ENCODE results near the gene PHB1.

The PHB1 gene

GRCh38 chr17:49414622-49415350, at the start of gene PHB1:
TSS of gene PHB1 (minus strand) at chr17:49414882. CDS start at chr17:49413264, 1,618 bp downstream.
- no peaks in the 10 kb centered on the region for H3K9me3 ChIP-seq (ENCODE audit: control insufficient read depth in 2 of 2, low read length in 2 of 2)
- peak within 1 kb of the TSS; percentile 49 to 68 for H3K27ac ChIP-seq (ENCODE audit: low read depth in 2 of 2, low read length in 2 of 2)
- peak within 1 kb of the TSS; percentile 98 to 100 for H3K4me3 ChIP-seq (ENCODE audit: low read length in 2 of 2)
- peak within 1 kb of the TSS; percentile 91 to 93 for H3K9ac ChIP-seq (ENCODE audit: low read depth in 1 of 2, low read length in 2 of 2)
- H3K36me3 ChIP-seq (ENCODE audit: control insufficient read depth in 2 of 2, insufficient read depth in 2 of 2, low read length in 2 of 2) = peaks cover 27 to 32% of the 10 kb centered on the region in 2 donors
- peaks cover 13 to 18% of the 10 kb centered on the region in 2 donors for H3K4me1 ChIP-seq (ENCODE audit: control insufficient read depth in 2 of 2, insufficient read depth in 2 of 2, low read length in 2 of 2)
- no peaks in the 10 kb centered on the region for H3K27me3 ChIP-seq (ENCODE audit: control insufficient read depth in 2 of 2, insufficient read depth in 2 of 2, low read length in 2 of 2)

DNA sequence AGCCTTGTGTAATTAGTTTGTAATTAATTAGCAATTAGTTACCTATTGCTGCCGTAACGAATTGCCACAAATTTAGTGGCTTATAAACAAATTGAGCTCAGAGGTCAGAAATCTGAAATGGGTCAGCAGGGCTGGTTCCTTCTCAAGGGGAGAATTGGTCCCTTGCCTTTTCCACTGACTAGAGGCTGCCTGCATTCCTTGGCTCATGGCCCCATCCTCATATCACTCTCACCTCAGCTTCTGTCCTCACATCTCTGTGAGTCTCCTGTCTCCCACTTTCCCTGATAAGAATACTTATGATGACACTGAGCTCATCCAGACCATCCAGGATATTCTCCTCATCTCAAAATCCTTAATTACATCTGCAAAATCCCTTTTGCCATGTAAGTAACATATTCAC, 49.4 kb upstream of the PHB1 start:
- no peaks in the 10 kb centered on the region for H3K36me3 ChIP-seq (ENCODE audit: control insufficient read depth in 2 of 2, insufficient read depth in 2 of 2, low read length in 2 of 2)
- no peaks in the 10 kb centered on the region for H3K4me1 ChIP-seq (ENCODE audit: control insufficient read depth in 2 of 2, insufficient read depth in 2 of 2, low read length in 2 of 2)
- peaks cover 5 to 20% of the 10 kb centered on the region in 2 donors for H3K27me3 ChIP-seq (ENCODE audit: control insufficient read depth in 2 of 2, insufficient read depth in 2 of 2, low read length in 2 of 2)
- no peak overlapping the region for H3K9ac ChIP-seq (ENCODE audit: low read depth in 1 of 2, low read length in 2 of 2)
- H3K4me3 ChIP-seq (ENCODE audit: low read length in 2 of 2) = no peak overlapping the region
- no peak overlapping the region for H3K27ac ChIP-seq (ENCODE audit: low read depth in 2 of 2, low read length in 2 of 2)
- no peaks in the 10 kb centered on the region for H3K9me3 ChIP-seq (ENCODE audit: control insufficient read depth in 2 of 2, low read length in 2 of 2)

- H3K9me3 ChIP-seq (ENCODE audit: control insufficient read depth in 2 of 2, low read length in 2 of 2) = no peaks in the 10 kb centered on the region
- no peaks in the 10 kb centered on the region for H3K4me1 ChIP-seq (ENCODE audit: control insufficient read depth in 2 of 2, insufficient read depth in 2 of 2, low read length in 2 of 2)
- no peak overlapping the region for H3K4me3 ChIP-seq (ENCODE audit: low read length in 2 of 2)
- H3K27ac ChIP-seq (ENCODE audit: low read depth in 2 of 2, low read length in 2 of 2) = no peak overlapping the region
- peaks cover 16 to 29% of the 10 kb centered on the region in 2 donors for H3K27me3 ChIP-seq (ENCODE audit: control insufficient read depth in 2 of 2, insufficient read depth in 2 of 2, low read length in 2 of 2)
- no peaks in the 10 kb centered on the region for H3K36me3 ChIP-seq (ENCODE audit: control insufficient read depth in 2 of 2, insufficient read depth in 2 of 2, low read length in 2 of 2)
- no peak overlapping the region for H3K9ac ChIP-seq (ENCODE audit: low read depth in 1 of 2, low read length in 2 of 2)
Observed at GRCh38 chr17:49461580-49461979, 46.9 kb upstream of the PHB1 start.

GRCh38 chr17:49460401-49460800, 45.7 kb upstream of the PHB1 start:
- no peak overlapping the region for H3K4me3 ChIP-seq (ENCODE audit: low read length in 2 of 2)
- peaks cover 16 to 34% of the 10 kb centered on the region in 2 donors for H3K27me3 ChIP-seq (ENCODE audit: control insufficient read depth in 2 of 2, insufficient read depth in 2 of 2, low read length in 2 of 2)

GRCh38 chr17:49459401-49459984, 44.8 kb upstream of the PHB1 start:
- Histone ChIP-seq H3K27ac (ENCODE audit: low read depth in 2 of 2, low read length in 2 of 2) (no peak overlapping the region), H3K4me3 (ENCODE audit: low read length in 2 of 2) (no peak overlapping the region), H3K36me3 (ENCODE audit: control insufficient read depth in 2 of 2, insufficient read depth in 2 of 2, low read length in 2 of 2) (no peaks in the 10 kb centered on the region)

More at GRCh38 chr17:49460401-49460800, 45.7 kb upstream of the PHB1 start:
- Histone ChIP-seq H3K4me1 (ENCODE audit: control insufficient read depth in 2 of 2, insufficient read depth in 2 of 2, low read length in 2 of 2) (no peaks in the 10 kb centered on the region), H3K9ac (ENCODE audit: low read depth in 1 of 2, low read length in 2 of 2) (no peak overlapping the region), H3K9me3 (ENCODE audit: control insufficient read depth in 2 of 2, low read length in 2 of 2) (no peaks in the 10 kb centered on the region), H3K36me3 (ENCODE audit: control insufficient read depth in 2 of 2, insufficient read depth in 2 of 2, low read length in 2 of 2) (no peaks in the 10 kb centered on the region), H3K27ac (ENCODE audit: low read depth in 2 of 2, low read length in 2 of 2) (no peak overlapping the region)

GRCh38 chr17:49457564-49458535, 43.2 kb upstream of the PHB1 start:
- Histone ChIP-seq H3K4me3 (ENCODE audit: low read length in 2 of 2) (no peak overlapping the region), H3K27me3 (ENCODE audit: control insufficient read depth in 2 of 2, insufficient read depth in 2 of 2, low read length in 2 of 2) (peaks cover 16 to 26% of the 10 kb centered on the region in 2 donors), H3K4me1 (ENCODE audit: control insufficient read depth in 2 of 2, insufficient read depth in 2 of 2, low read length in 2 of 2) (no peaks in the 10 kb centered on the region), H3K9me3 (ENCODE audit: control insufficient read depth in 2 of 2, low read length in 2 of 2) (no peaks in the 10 kb centered on the region), H3K9ac (ENCODE audit: low read depth in 1 of 2, low read length in 2 of 2) (no peak overlapping the region), H3K27ac (ENCODE audit: low read depth in 2 of 2, low read length in 2 of 2) (no peak overlapping the region), H3K36me3 (ENCODE audit: control insufficient read depth in 2 of 2, insufficient read depth in 2 of 2, low read length in 2 of 2) (no peaks in the 10 kb centered on the region)

More at GRCh38 chr17:49459401-49459984, 44.8 kb upstream of the PHB1 start:
- no peaks in the 10 kb centered on the region for H3K9me3 ChIP-seq (ENCODE audit: control insufficient read depth in 2 of 2, low read length in 2 of 2)
- no peak overlapping the region for H3K9ac ChIP-seq (ENCODE audit: low read depth in 1 of 2, low read length in 2 of 2)
- H3K4me1 ChIP-seq (ENCODE audit: control insufficient read depth in 2 of 2, insufficient read depth in 2 of 2, low read length in 2 of 2) = no peaks in the 10 kb centered on the region
- peaks cover 16 to 34% of the 10 kb centered on the region in 2 donors for H3K27me3 ChIP-seq (ENCODE audit: control insufficient read depth in 2 of 2, insufficient read depth in 2 of 2, low read length in 2 of 2)

DNA sequence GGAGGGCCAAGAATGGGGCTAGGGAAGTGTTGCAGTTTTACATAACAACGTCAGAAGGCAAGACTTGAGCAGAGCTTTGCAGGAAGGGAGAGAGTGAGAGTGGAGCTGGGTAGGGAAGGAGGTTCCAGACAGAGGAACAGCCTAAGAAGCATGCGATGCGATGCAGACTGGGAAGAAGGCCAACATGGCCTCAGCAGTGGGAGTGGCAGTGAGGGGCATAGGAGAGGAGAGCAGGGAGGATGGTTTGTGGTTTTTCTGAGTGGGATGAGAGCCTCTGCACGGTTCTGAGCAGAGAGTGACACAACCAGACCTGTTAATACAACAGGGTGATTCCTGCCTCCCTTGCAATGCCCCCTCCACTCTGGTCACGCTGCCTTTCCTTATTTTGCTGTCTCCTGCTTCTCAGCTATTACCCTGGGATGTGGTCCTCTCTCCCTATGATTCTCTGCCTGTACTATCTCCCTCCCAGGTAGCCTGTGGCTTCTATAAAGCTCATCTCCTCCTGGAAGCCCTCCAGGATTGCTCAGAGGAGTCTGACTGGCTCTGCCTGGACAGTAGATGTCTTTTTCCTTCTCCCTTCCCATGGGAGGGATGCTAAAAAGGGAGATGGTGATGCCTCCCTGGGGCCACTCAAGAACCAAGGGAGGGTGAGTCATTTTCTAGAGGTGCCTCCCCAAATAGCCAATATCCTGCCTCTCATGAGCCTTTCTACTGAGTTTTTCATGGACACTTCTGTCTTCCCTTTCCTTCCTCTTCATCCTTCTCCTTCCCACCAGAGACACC, 41.7 kb upstream of the PHB1 start:
- no peaks in the 10 kb centered on the region for H3K4me1 ChIP-seq (ENCODE audit: control insufficient read depth in 2 of 2, insufficient read depth in 2 of 2, low read length in 2 of 2)
- H3K27me3 ChIP-seq (ENCODE audit: control insufficient read depth in 2 of 2, insufficient read depth in 2 of 2, low read length in 2 of 2) = peaks cover 14 to 26% of the 10 kb centered on the region in 2 donors
- no peak overlapping the region for H3K9ac ChIP-seq (ENCODE audit: low read depth in 1 of 2, low read length in 2 of 2)
- H3K36me3 ChIP-seq (ENCODE audit: control insufficient read depth in 2 of 2, insufficient read depth in 2 of 2, low read length in 2 of 2) = no peaks in the 10 kb centered on the region
- H3K9me3 ChIP-seq (ENCODE audit: control insufficient read depth in 2 of 2, low read length in 2 of 2) = no peaks in the 10 kb centered on the region
- H3K4me3 ChIP-seq (ENCODE audit: low read length in 2 of 2) = no peak overlapping the region
- no peak overlapping the region for H3K27ac ChIP-seq (ENCODE audit: low read depth in 2 of 2, low read length in 2 of 2)

- H3K4me3 ChIP-seq (ENCODE audit: low read length in 2 of 2) = no peak overlapping the region
- no peak overlapping the region for H3K9ac ChIP-seq (ENCODE audit: low read depth in 1 of 2, low read length in 2 of 2)
- H3K4me1 ChIP-seq (ENCODE audit: control insufficient read depth in 2 of 2, insufficient read depth in 2 of 2, low read length in 2 of 2) = no peaks in the 10 kb centered on the region
- H3K9me3 ChIP-seq (ENCODE audit: control insufficient read depth in 2 of 2, low read length in 2 of 2) = no peaks in the 10 kb centered on the region
- no peak overlapping the region for H3K27ac ChIP-seq (ENCODE audit: low read depth in 2 of 2, low read length in 2 of 2)
- H3K36me3 ChIP-seq (ENCODE audit: control insufficient read depth in 2 of 2, insufficient read depth in 2 of 2, low read length in 2 of 2) = no peaks in the 10 kb centered on the region
- H3K27me3 ChIP-seq (ENCODE audit: control insufficient read depth in 2 of 2, insufficient read depth in 2 of 2, low read length in 2 of 2) = peaks cover 14 to 26% of the 10 kb centered on the region in 2 donors
Observed at GRCh38 chr17:49455272-49455861, 40.7 kb upstream of the PHB1 start.

DNA sequence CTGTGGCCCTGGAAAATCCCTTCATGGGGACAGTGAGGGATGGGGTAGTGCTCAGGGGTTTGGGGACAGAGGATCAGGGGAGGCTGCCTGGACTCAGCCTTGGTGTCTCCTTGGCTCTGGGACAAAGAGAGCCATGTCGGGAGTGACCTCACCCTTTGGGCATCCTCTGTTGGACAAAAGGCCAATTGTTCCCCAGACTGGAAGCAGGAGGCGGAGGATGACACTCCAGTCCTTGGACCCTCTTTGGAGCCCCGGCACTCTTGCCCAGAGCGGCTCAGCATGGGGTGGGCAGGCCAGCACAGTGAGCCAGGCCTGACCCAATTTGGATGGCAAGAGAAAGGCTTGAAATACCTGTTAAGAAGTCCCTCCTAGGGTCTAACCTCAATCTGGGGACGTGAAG, 39.4 kb upstream of the PHB1 start:
- Histone ChIP-seq H3K4me3 (ENCODE audit: low read length in 2 of 2) (no peak overlapping the region), H3K9me3 (ENCODE audit: control insufficient read depth in 2 of 2, low read length in 2 of 2) (no peaks in the 10 kb centered on the region), H3K27ac (ENCODE audit: low read depth in 2 of 2, low read length in 2 of 2) (no peak overlapping the region), H3K4me1 (ENCODE audit: control insufficient read depth in 2 of 2, insufficient read depth in 2 of 2, low read length in 2 of 2) (no peaks in the 10 kb centered on the region), H3K9ac (ENCODE audit: low read depth in 1 of 2, low read length in 2 of 2) (no peak overlapping the region), H3K36me3 (ENCODE audit: control insufficient read depth in 2 of 2, insufficient read depth in 2 of 2, low read length in 2 of 2) (no peaks in the 10 kb centered on the region), H3K27me3 (ENCODE audit: control insufficient read depth in 2 of 2, insufficient read depth in 2 of 2, low read length in 2 of 2) (peaks cover 14 to 22% of the 10 kb centered on the region in 2 donors)
